Calu3 (cell line): ENCODE results near the gene SLC5A1. TPM values are rescaled to one million over a fixed set of nuclear protein-coding genes. Genes with fewer than 3 reads are reported as not detected.
"Not testable (repeated sequence)": the region's sequence is repeated elsewhere in the genome, so short reads cannot be mapped to it uniquely, and the experiment has no call there.

Experiments used
- BruUV-seq: library from RNA; stranded (reverse); fragments of 400-500 nt; replicated peaks from 2 replicates; lab custom pipeline; 2021; lab: Mats Ljungman, UMichigan
- CTCF ChIA-PET: fragments of 300-600 bp; sonication (Branson Sonifier 250); formaldehyde crosslinking; loops from one replicate; lab custom pipeline; 2022; ENCODE audit warnings: antibody characterized with exemption; lab: Charles Lee
- DNase-seq: peaks from one replicate; pipeline ENCODE4 v3.0.0; 2022
- H3K27ac Mint-ChIP-seq: one replicate; pipeline ENCODE4 v1.8.0; 2022; ENCODE audit warnings: mixed read lengths; ENCODE audit not compliant: unreplicated experiment
- H3K27me3 Mint-ChIP-seq: one replicate; pipeline ENCODE4 v1.8.0; 2022; ENCODE audit warnings: mixed read lengths; ENCODE audit not compliant: unreplicated experiment
- H3K36me3 Mint-ChIP-seq: one replicate; pipeline ENCODE4 v1.8.0; 2022; ENCODE audit warnings: mild to moderate bottlenecking, moderate library complexity, mixed read lengths; ENCODE audit not compliant: insufficient read depth, unreplicated experiment
- H3K4me1 Mint-ChIP-seq: one replicate; pipeline ENCODE4 v1.8.0; 2022; ENCODE audit warnings: mild to moderate bottlenecking, low read depth, mixed read lengths; ENCODE audit not compliant: unreplicated experiment
- H3K4me3 Mint-ChIP-seq: one replicate; pipeline ENCODE4 v1.8.0; 2022; ENCODE audit warnings: mild to moderate bottlenecking, low read depth, moderate library complexity, mixed read lengths; ENCODE audit not compliant: unreplicated experiment
- H3K9me3 Mint-ChIP-seq: one replicate; pipeline ENCODE4 v1.8.0; 2022; ENCODE audit warnings: low read depth, mixed read lengths; ENCODE audit not compliant: unreplicated experiment
- CTCF ChIP-seq: fragments of 200-600 bp; IDR thresholded peaks from one replicate; pipeline ENCODE4 v1.8.0; 2022; ENCODE audit warnings: antibody characterized with exemption; ENCODE audit not compliant: unreplicated experiment
- intact Hi-C: fragments of 100-400 bp; cut with micrococcal nuclease; formaldehyde crosslinking; loops from one replicate; pipeline ENCODE4 v1.10.0; 2022; ENCODE audit not compliant: unreplicated experiment
- total RNA-seq: library from RNA; stranded (reverse); gene quantifications from 2 replicates; pipeline ENCODE4 v1.2.3, GENCODE V29; 2022

SLC5A1 gene
- total RNA-seq, 1 experiment from 2014 or later, result 8.6 TPM

- no peak overlapping the region for H3K27ac Mint-ChIP-seq
- CTCF ChIA-PET, result no interaction called here
- DNase-seq, result no peak
- intact Hi-C loops, result no loop called here
- H3K36me3 Mint-ChIP-seq, result peaks cover 6% of the 10 kb centered on the region
- no peaks in the 10 kb centered on the region for H3K27me3 Mint-ChIP-seq
- TF ChIP-seq CTCF, result no peak
- H3K4me3 Mint-ChIP-seq, result no peak overlapping the region
- H3K9me3 Mint-ChIP-seq, result no peaks in the 10 kb centered on the region
- H3K4me1 Mint-ChIP-seq, result peaks cover 18% of the 10 kb centered on the region
- BruUV-seq, result no TSS peak
These were observed 89.7 kb downstream of the SLC5A1 start for GRCh38 chr22:32132783-32133182.

- Mint-ChIP-seq H3K36me3 (peaks cover 18% of the 10 kb centered on the region), H3K4me1 (peaks cover 21% of the 10 kb centered on the region)
- H3K4me3 Mint-ChIP-seq, H3K27ac Mint-ChIP-seq, H3K9me3 Mint-ChIP-seq, BruUV-seq, DNase-seq, intact Hi-C loops, H3K27me3 Mint-ChIP-seq: not testable (repeated sequence)
- CTCF ChIA-PET, result interaction anchor here (1.2 kb wide), 1 partner anchor 164 kb away, joined by 3 read pairs; no protein-coding TSS in a partner anchor
These were observed 91.7 kb downstream of the SLC5A1 start for GRCh38 chr22:32134796-32135195.

- peaks cover 21% of the 10 kb centered on the region for H3K4me1 Mint-ChIP-seq
- H3K9me3 Mint-ChIP-seq, intact Hi-C loops, H3K4me3 Mint-ChIP-seq, H3K27me3 Mint-ChIP-seq, BruUV-seq, H3K27ac Mint-ChIP-seq: not testable (repeated sequence)
- CTCF ChIA-PET, result interaction anchor here (1.2 kb wide), 1 partner anchor 166 kb away, joined by 3 read pairs; no protein-coding TSS in a partner anchor
- DNase-seq, result peak; percentile 72
- peaks cover 18% of the 10 kb centered on the region for H3K36me3 Mint-ChIP-seq
These were observed 92.9 kb downstream of the SLC5A1 start for GRCh38 chr22:32135958-32136357.

- H3K27me3 Mint-ChIP-seq, DNase-seq, H3K27ac Mint-ChIP-seq, H3K9me3 Mint-ChIP-seq, BruUV-seq, H3K4me3 Mint-ChIP-seq, intact Hi-C loops, CTCF ChIA-PET: not testable (repeated sequence)
- Mint-ChIP-seq H3K4me1 (peaks cover 21% of the 10 kb centered on the region), H3K36me3 (peaks cover 18% of the 10 kb centered on the region)
These were observed 93.8 kb downstream of the SLC5A1 start for GRCh38 chr22:32136881-32137280.

- H3K36me3 Mint-ChIP-seq, result peaks cover 18% of the 10 kb centered on the region
- peak; percentile 35 for DNase-seq
- CTCF ChIA-PET, H3K9me3 Mint-ChIP-seq, BruUV-seq, intact Hi-C loops: not testable (repeated sequence)
- H3K4me3 Mint-ChIP-seq, result peak overlapping the region; percentile 87
- peaks cover 21% of the 10 kb centered on the region for H3K4me1 Mint-ChIP-seq
- peaks cover 17% of the 10 kb centered on the region for H3K27me3 Mint-ChIP-seq
- peak overlapping the region; percentile 77 for H3K27ac Mint-ChIP-seq
These were observed 94.8 kb downstream of the SLC5A1 start for GRCh38 chr22:32137731-32138324.

- H3K9me3 Mint-ChIP-seq, DNase-seq, BruUV-seq, intact Hi-C loops, CTCF ChIA-PET: not testable (repeated sequence)
- Mint-ChIP-seq H3K36me3 (peaks cover 18% of the 10 kb centered on the region), H3K27me3 (peaks cover 24% of the 10 kb centered on the region), H3K4me1 (peaks cover 21% of the 10 kb centered on the region), H3K27ac (peak overlapping the region; percentile 77), H3K4me3 (peak overlapping the region; percentile 87)
These were observed 95.5 kb downstream of the SLC5A1 start for GRCh38 chr22:32138576-32138975.
